ENCODE results near the gene CAMK2N1.
"Not testable (repeated sequence)": the region's sequence is repeated elsewhere in the genome, so short reads cannot be mapped to it uniquely, and the experiment has no call there.

The CAMK2N1 gene

DNA sequence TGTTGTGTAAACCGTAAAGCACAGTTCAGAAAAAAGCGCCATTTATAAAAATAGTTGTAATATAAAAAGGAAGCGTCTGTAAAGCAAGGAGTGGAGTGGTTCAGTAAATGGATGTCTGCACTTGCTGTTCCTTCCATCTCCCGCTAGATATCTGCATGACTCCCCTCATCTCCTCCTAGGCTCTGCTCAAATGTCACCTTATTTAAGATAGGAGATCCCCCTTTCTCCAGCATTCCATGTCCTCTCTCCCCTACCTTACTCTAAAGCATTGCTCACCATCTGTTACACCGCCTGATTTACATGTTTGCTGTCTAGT is 21.2 kb upstream of the CAMK2N1 start:
- DNase-seq (ENCODE audit: low read depth), result no peak
- in situ Hi-C loops (cut with HindIII; ENCODE audit: low sequenced_read_pairs), result no loop called here
- TF ChIP-seq, protein P1, sequence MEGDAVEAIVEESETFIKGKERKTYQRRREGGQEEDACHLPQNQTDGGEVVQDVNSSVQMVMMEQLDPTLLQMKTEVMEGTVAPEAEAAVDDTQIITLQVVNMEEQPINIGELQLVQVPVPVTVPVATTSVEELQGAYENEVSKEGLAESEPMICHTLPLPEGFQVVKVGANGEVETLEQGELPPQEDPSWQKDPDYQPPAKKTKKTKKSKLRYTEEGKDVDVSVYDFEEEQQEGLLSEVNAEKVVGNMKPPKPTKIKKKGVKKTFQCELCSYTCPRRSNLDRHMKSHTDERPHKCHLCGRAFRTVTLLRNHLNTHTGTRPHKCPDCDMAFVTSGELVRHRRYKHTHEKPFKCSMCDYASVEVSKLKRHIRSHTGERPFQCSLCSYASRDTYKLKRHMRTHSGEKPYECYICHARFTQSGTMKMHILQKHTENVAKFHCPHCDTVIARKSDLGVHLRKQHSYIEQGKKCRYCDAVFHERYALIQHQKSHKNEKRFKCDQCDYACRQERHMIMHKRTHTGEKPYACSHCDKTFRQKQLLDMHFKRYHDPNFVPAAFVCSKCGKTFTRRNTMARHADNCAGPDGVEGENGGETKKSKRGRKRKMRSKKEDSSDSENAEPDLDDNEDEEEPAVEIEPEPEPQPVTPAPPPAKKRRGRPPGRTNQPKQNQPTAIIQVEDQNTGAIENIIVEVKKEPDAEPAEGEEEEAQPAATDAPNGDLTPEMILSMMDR (IDR thresholded peaks at IDR 0.05; ENCODE audit: low read depth, low read length, missing control alignments), result no peak
- H3K4me3 ChIP-seq (ENCODE audit: low read depth, low read length), result peak overlapping the region; percentile 95

DNA sequence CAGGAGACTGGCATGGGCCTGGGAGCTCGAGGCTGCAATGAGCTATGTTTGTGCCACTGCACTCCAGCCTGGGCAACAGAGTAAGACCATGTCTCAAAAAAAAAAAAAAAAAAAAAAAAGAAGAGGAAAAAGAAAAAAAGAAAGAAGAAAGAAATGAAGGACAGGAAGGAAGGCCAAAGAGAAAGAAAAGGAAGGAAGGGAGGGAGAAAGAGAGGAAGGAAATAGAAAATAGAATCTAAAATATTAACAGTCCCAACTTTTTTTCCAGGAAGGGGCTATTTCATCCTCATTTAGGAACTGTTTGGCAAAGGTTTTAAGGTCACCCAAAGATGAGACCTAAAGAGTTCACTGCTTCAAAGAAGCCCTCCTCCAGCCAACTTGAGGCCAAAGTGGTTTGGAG is 19.5 kb upstream of the CAMK2N1 start:
- no peak overlapping the region for H3K4me3 ChIP-seq (ENCODE audit: low read depth, low read length)
- DNase-seq (ENCODE audit: low read depth), result no peak
- in situ Hi-C loops (cut with HindIII; ENCODE audit: low sequenced_read_pairs), result no loop called here
- TF ChIP-seq, protein P1 (IDR thresholded peaks at IDR 0.05; ENCODE audit: low read depth, low read length, missing control alignments), result no peak

DNA sequence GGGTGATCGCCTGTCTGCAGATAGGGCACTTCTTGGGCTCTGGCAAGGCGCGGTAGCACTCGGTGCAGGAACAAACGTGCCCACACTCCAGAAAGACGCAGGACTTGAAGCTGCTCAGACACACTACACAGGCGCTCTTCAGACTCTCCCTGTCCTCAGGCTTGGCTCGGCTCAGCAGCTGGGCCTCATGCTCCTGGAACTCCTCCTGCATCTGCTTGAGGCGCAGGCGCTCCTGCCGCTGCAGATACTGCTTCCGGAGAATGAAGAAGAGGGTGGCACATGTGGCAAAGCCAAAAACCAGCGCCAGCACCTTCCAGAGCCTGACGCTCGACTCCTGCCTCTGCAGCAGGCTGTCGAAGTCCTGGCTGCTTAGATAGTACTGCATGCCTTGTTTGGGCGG is 14.7 kb upstream of the CAMK2N1 start:
- no peak overlapping the region for H3K4me3 ChIP-seq (ENCODE audit: low read depth, low read length)
- DNase-seq (ENCODE audit: low read depth), result no peak
- in situ Hi-C loops (cut with HindIII; ENCODE audit: low sequenced_read_pairs), result no loop called here
- TF ChIP-seq, protein P1 (IDR thresholded peaks at IDR 0.05; ENCODE audit: low read depth, low read length, missing control alignments), result no peak

DNA sequence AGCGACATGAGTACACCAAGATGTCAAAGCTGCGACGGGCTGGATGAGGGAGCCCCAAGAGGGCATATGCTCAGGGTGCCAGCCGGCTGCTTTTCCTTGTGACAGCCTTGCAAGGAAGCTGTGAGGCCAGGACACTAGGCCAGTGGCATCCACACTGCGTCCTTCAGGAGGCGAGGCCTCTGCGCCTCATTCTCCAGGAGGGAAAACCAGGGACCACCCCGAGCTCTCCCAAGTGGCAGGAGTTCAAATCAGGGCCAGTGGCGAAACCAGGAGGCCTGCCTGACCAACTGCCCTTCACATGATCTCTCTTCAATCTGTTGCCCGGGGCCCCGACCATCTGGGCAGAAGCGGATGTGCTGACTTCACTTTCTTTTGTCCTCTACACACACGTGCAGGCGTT is 13.7 kb upstream of the CAMK2N1 start:
- DNase-seq (ENCODE audit: low read depth), result no peak
- in situ Hi-C loops (cut with HindIII; ENCODE audit: low sequenced_read_pairs), result no loop called here
- H3K4me3 ChIP-seq (ENCODE audit: low read depth, low read length), result no peak overlapping the region
- TF ChIP-seq, protein P1 (IDR thresholded peaks at IDR 0.05; ENCODE audit: low read depth, low read length, missing control alignments), result no peak

DNA sequence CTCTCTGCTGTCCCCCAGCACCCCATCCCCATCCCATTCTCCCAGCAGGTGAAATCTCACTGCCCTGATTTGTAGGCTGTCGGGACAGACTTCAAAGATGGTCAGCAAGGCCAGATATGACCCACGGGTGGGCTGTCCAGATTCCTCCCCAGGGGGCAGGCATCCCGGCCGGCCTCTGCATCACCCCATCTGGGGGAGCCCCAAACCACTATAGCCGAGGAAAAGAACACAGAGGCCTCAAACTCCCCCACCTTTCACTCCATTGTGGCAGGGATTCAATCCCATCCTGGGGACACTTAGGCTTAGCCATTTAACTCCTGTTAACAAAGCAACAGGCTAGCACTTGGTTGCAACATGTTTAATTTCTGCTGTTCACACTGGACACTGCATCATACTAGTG is 13.1 kb upstream of the CAMK2N1 start:
- TF ChIP-seq, protein P1 (IDR thresholded peaks at IDR 0.05; ENCODE audit: low read depth, low read length, missing control alignments), result no peak
- no peak for DNase-seq (ENCODE audit: low read depth)
- H3K4me3 ChIP-seq (ENCODE audit: low read depth, low read length), result no peak overlapping the region
- in situ Hi-C loops (cut with HindIII; ENCODE audit: low sequenced_read_pairs), result no loop called here

DNA sequence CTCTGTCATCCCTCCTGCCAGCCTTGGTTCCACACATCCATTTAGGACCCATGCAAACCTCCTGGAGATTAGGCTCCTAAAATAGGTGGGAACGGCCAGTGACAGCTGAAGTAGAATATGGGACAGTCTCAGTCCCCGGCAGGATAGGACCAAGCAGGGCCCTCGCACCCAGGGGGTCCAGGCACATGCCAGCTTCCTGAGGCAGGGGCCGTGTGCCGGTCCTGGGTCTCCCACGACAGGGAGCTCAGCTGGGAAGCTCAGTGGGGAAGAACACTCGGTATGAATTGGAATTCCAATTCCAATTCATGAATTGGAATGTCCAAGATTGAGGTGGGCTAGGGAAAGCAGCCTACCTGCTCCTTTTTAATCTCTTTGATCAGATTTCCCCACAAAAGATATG is 12.1 kb upstream of the CAMK2N1 start:
- TF ChIP-seq, protein P1 (IDR thresholded peaks at IDR 0.05; ENCODE audit: low read depth, low read length, missing control alignments), result no peak
- no peak for DNase-seq (ENCODE audit: low read depth)
- in situ Hi-C loops (cut with HindIII; ENCODE audit: low sequenced_read_pairs), result no loop called here
- no peak overlapping the region for H3K4me3 ChIP-seq (ENCODE audit: low read depth, low read length)

DNA sequence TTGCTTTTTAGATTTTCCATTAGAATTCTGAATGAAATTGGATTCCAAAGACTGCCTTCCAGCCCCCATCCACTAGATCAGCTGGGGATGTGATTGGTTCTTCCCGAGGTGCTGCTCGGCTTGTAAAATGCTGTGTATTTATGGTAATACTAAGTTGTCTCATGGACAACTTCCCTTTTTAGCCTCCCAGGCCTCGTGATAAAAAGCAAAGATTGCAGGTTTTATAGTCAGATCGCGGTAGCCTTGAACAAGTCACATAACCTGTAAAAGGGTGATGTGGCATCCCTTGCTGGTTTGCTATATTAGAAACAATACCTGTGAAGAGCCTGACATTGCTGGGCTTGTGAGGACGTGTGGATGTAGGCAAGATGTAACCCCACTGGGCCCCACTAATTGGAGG is 11.5 kb upstream of the CAMK2N1 start:
- in situ Hi-C loops (cut with HindIII; ENCODE audit: low sequenced_read_pairs), result no loop called here
- no peak for DNase-seq (ENCODE audit: low read depth)
- H3K4me3 ChIP-seq (ENCODE audit: low read depth, low read length), result no peak overlapping the region
- TF ChIP-seq, protein P1 (IDR thresholded peaks at IDR 0.05; ENCODE audit: low read depth, low read length, missing control alignments), result no peak

DNA sequence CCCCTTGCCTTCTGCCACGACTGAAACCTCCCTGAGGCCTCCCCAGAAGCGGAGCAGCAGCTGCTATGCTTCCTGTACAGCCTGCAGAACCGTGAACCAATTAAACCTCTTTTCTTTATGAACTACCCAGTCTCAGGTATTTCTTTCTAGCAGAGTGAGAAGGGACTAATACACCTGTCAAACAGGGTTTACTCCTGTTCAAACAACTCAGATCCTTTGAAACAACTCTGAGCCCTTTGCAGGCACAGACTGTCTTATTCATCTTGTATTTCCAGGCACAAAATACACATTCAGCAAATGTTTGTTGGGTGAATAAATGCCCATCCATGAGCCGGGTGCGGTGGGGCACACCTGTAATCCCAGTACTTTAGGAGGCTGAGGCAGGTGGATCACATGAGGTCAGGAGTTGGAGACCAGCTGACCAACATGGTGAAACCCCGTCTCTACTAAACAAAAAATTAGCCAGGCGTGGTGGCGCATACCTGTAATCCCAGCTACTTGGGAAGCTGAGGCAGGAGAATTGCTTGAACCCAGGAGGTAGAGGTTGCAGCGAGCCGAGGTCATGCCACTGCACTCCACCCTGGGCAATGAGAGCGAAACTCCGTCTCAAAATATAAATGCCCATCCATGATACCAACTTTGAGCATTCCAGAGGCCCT is 10.8 kb upstream of the CAMK2N1 start:
- in situ Hi-C loops (cut with HindIII; ENCODE audit: low sequenced_read_pairs); H3K4me3 ChIP-seq (ENCODE audit: low read depth, low read length); DNase-seq (ENCODE audit: low read depth): not testable (repeated sequence)
